Tibial nerve (tissue), 3 donors: Measurements from ENCODE around the gene MPC1L.

Experiments used
- CTCF ChIP-seq, 5 experiments: fragments of 200-600 bp in 3 of 5; fragments of 450-650 bp in 2 of 5; sonication (generic) in 3 of 5; IDR thresholded peaks; one replicate each; pipeline ENCODE4 v1.5.1; 2016 to 2019; ENCODE audit warnings: antibody characterized with exemption in 5 of 5, mild to moderate bottlenecking in 3 of 5, moderate library complexity in 2 of 5
- POLR2A ChIP-seq, 2 donors: fragments of 450-650 bp; IDR thresholded peaks; one replicate each; pipeline ENCODE4 v1.6.1; 2017; ENCODE audit warnings: antibody characterized with exemption in 2 of 2, mild to moderate bottlenecking in 2 of 2, moderate library complexity in 2 of 2

GRCh38 chrX:40612511-40612910 lies 10.7 kb upstream of the MPC1L start:
- TF ChIP-seq CTCF (IDR thresholded peaks at IDR 0.05) (no peak), POLR2A (IDR thresholded peaks at IDR 0.05) (no peak)
